GF-D8 (cell line): ENCODE results near the gene EXOC3L4.

Experiments
- DNase-seq: peaks from one replicate; lab custom pipeline; 2025; lab: John Stamatoyannopoulos, UW

The EXOC3L4 gene

DNA sequence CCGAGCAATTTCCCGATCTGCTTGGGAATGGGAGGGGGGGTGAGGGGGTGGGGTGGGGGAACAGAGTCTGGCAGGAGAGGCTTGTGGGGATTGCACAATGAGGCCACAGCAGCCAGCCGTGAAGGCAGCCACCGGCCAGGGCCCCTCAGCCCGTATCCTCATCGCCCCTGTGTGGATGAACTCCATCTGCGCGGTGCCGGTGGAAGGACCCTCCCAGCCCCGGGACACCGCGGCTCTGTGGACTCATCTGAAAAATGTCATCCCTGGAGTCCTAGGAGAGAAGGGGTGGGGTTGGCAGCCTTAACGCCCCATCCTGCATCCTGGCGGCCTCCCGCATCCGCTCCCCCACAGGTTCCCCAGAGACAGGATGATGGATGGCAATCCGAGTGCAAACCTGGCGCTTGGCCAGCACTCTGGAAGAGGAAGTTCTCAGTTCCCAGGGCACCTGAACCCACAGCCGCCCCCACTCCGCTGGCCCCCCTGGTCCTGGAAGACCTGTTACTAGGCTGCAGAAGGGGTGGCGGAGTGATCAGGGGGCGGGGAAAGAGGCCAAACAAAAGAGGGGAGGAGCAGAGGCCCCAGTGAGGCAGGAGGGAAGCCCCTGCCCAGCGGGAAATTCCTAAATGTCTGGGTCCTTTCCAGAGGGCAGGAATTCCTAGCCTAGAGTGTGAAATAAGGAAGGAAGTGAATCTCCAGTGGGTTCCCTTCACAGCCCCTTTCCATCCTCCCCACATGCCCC lies 27.5 kb downstream of the EXOC3L4 start:
- peak; percentile 76 for DNase-seq

DNA sequence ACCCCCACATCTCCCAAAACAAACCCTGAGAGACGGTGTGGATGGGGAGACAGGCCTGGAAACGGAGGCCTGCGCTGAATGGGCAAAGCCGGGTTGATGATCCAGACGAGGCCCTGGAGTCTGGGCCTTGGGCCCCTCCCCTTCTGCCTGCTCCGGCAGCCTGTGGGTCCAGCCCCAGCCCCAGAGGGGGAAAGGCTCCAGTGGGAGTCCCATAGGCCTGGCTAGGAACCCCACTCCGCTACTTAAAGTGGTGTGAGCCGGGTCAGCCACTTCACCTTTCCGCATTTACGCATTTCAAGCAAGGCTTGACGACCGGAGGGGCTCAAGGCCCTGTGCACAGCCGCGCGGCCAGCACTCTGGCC lies 28.0 kb downstream of the EXOC3L4 start:
- DNase-seq, result no peak

DNA sequence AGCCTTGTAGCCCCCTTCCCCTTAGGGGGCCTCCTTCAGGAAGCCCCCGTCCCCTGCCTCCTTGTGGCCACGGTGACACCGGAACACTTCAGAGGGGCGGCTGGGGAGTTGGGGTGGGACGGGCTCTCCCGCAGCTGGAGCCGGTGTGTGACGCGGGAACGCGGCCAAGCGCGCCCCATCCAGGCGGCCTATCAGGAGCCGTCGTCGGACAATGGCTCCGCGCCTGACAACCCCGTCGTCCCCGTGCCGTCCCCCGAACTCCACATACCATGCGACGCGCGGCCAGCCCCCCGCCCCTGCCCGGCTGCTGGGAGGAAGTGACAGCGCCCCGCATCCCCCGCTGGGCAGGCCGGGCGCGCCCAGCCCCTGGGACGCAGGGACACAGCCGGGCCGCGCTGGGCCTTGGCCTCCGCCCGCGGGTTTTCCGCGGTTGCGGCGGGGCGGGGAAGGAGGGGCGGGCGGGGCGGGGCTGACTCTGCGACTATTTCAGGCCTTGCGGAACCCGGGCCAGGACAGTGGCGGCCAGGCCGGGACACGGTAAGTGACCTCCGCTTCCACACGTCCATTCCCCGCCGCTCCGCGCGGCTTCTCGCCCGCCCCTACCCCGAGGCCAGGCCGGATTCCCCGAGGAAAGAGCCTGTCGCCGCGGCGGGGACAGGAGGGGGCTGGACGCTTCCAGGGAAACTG lies 28.6 kb downstream of the EXOC3L4 start, which contains the start of gene TNFAIP2:
TNFAIP2 (plus strand) TSS at position 515 of the 687 bp plus-strand sequence. CDS start 2,997 bp downstream, outside the sequence.
- DNase-seq, result no peak

DNA sequence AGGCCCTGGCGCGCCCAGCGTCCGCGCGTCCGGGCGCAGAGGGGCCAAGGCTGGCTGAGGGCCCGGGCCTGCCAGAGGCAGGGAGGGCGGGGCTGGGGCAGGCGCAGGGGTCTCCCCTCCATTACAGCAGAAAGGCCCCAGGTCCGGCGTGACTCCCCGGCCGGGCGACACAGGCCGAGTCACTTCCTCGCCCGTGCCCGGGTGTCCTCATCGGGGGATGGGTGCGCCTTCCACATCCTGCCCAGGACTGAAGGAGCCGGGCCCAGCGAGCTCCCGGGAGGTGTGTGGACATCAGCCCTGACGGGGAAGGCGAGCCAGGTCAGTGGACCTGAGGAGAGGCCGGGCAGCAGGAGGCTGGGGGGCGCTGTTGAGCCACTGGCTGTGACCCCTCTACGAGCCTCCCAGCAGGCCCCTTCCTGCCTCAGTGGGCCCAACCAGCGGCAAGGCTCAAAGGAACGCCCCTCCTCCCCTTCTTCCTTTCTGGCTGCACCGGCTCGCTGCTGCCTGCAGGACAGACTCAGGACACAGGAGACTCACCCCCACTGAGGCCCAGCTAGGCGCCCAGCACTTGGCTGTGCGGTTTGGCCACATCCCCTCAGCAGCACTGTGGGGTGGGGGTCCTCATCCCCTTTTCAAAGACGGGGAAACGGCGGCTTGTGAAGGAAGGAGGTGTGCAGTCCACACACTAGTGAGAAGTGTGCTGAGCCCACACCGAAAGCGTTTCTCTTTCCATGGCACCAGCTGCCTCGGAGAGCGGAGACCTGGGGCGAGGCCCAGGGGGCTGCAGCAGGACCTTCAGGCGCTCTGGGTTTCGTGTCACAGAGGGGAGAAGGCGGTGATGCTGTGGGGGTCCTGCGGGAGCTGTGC lies 29.3 kb downstream of the EXOC3L4 start:
- no peak for DNase-seq

DNA sequence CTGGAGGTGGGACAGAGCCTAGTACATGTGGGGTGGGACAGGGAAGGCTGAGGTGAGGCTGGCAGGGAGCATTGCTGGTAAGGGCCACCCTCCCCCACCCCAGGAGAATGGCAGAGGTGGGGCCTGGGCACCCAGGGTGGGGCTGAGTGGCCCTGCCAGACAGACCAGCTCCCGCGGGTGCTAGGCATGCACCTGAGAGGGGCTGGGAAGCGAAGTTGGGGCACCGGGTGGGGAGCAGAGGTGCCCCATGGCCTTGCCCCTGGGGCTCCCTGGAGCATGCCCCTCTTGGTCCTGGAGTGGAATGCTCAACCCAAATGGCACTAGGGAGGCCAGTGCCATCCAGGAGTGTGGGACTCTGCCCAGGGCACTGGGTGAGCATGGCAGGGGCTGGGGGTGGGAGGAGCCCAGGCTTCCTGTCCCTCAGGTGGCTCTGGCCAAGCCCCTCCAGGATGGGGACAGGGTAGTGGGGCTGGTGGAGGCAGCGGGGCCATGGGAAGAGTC lies 30.0 kb downstream of the EXOC3L4 start:
- DNase-seq, result no peak

DNA sequence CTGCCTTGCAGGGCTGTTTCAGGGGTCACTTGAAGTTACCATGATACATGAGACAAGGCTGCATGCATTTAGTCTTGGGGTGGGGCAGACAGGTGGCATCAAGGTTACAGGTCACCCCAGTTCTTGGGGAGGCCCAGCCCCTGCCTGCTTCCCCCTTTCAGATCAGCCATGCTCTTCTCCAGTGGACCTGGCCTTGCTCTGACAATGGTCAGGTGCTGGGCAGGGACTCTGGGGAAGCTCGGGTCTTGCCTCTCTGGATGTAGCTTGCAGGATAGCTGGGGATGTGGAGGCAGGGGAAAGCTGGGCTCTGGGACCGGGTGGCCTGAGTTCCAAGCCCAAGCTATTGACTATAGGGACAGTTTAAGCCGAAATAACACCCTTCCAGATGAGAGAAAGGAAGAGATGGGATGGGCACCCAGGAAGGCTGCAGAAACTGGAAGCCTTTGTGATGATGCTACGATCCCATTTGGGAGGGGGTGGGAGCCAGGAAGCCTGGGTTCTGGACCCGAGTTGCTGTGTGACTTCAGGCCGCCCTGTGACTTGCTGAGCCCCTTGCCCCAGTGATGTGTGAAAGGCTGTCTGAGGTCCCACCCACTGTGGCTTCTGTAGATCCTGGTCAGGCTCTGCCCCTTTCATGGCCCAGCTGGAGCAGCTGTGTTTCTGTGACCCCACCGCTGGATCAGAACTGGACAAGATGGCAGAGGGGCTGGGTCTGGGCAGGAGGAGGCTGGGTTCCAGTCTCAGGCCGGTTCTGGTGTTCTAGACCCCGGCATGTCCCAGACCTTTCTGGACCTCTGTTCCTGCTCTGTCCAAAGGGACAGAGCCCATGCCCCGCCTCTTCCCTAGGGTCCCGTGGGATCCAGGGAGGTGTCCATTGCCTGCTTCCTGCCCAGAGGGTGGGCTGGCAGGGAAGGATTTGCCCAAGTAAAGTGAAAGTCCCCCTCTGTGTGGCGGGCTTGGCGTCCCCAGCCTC lies 30.9 kb downstream of the EXOC3L4 start:
- no peak for DNase-seq

DNA sequence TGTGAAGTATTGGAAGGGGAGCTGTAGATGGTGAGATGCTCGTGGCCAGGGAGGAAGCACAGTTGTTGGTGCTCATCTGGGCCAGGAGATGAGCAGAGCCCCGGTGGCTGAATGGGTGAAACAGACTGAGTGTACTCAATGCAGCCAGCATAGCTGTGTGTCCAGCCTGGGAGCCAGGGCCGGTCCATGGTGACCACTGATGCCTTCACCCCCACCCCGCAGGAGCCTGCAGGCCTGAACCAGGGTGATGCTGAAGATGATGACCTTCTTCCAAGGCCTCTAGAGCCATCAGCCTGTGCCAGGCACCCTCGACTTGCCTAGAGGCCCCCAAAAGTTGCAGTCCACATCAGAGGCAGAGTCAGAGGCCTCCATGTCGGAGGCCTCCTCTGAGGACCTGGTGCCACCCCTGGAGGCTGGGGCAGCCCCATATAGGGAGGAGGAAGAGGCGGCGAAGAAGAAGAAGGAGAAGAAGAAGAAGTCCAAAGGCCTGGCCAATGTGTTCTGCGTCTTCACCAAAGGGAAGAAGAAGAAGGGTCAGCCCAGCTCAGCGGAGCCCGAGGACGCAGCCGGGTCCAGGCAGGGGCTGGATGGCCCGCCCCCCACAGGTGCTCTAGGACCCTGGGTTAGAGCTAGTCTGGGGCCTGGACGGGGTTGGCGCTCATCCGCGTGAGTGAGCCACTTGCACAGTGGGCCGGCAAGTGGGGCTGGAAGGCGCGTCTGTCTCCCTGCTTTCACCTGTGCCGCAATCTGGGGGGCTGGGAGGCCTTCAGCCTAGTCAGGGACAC lies 31.8 kb downstream of the EXOC3L4 start:
- no peak for DNase-seq

DNA sequence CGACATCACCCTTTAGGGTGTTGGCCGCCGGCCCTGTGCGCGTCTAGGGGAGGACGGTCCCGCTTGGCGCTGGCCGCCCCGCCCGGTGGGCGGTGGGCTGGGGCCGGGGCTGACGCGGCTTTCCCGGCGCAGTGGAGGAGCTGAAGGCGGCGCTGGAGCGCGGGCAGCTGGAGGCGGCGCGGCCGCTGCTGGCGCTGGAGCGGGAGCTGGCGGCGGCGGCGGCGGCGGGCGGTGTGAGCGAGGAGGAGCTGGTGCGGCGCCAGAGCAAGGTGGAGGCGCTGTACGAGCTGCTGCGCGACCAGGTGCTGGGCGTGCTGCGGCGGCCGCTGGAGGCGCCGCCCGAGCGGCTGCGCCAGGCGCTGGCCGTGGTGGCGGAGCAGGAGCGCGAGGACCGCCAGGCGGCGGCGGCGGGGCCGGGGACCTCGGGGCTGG lies 32.4 kb downstream of the EXOC3L4 start:
- no peak for DNase-seq

DNA sequence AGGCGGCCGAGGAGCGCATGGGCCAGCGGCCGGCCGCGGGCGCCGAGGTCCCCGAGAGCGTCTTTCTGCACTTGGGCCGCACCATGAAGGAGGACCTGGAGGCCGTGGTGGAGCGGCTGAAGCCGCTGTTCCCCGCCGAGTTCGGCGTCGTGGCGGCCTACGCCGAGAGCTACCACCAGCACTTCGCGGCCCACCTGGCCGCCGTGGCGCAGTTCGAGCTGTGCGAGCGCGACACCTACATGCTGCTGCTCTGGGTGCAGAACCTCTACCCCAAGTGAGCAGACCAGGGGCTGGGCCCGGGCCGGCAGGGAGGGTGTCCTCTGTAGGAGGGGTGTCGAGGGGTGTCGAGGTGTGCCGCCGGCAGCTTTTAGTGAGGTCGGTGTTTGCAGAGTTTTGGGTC lies 32.8 kb downstream of the EXOC3L4 start:
- no peak for DNase-seq

DNA sequence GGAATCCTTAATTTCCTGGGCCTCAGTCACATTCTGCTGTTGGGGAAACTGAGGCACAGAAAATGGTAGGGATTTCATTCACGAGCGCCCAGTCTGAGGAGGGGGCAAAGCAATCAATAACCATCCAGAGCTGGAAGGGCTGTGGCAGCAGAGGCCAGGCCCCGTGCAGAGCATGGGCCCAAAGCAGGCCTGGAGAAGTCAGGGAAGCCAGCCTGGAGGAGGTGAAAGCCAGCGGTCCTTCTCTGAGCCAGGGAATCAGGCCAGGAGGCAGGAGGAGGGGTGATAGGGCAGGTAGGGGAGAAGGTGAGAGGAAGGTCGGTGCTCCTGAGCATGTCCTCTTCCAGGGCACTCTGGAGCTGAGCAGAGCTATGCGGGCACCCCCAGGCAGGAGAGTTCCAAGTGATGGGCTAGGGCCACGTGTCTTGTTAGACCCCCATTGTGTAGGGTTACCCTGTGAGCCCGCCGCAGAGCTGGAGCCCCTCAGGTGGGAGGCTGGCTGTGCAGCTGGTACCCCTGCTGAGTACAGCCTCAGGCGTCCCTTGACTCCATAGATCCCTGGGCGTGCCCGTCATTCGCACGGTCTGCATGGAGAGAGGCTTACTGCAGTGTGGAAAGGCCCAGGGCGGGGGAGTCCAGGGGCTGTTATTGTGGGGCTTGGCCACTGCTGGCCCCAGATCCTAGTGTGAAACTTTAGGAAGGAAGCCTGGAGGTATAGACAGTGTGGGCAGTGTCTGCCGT lies 33.5 kb downstream of the EXOC3L4 start:
- DNase-seq, result no peak

DNA sequence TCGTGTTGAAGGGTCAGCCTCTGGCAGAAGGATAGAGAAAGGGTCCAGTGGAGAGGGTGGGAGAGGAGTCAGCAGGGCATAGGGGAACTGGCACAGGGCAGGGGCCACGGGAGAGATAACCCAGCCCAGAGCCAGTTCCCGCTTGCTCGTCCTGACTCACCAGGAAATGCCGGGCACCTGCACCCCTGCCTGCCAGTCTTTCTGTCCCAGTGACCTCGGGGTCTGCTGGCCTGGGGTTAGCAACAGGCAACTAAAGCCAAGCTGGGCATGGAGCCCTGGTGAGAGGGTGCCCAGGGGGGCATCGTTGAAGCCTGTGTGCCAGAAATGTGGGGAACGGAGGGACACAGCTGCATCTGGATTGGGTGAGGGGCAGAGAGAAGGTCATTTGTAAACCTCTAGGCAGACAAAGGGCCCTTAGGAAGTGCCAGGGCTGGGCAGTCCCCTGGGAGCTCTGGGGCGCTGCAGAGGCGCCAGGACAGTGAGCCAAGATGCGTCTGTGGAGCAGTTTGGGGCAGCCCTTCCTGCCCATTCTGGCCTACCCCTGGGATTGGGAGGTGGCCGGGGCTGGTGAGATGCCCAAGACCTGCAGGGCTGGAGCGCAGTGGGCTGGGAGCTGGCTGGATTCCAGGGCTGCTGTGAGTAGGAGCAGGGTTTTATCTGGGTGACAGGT lies 34.2 kb downstream of the EXOC3L4 start:
- DNase-seq, result no peak

DNA sequence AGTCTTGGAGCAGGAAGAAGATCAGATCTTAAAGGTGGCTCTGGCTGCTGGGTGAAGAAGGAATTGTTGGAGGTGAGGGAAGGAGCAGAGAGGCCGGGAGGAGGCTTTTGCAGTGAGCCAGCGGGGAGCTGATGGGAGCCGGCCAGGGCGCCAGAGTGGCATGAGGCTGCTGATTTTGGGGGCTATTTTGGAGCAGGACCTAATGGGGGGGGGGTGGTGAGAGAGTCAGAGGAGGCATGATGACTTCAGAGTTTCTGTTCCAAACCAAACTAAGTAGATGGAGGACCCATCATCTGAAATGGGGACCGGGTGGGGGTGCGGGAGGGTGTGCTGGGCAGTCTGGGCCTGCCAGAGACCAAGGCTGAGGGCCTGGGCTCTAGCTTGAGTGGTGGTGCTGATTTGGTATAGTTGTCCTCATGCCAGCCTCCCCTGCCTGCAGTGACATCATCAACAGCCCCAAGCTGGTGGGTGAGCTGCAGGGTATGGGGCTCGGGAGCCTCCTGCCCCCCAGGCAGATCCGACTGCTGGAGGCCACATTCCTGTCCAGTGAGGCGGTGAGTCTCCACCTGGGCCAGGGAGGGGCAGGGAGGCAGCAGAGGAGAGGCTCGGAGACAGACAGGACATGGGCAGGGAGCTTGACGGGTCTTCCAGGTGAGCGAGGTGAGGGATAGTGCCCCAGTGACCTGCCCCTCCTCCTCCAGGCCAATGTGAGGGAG lies 34.9 kb downstream of the EXOC3L4 start:
- DNase-seq, result no peak

DNA sequence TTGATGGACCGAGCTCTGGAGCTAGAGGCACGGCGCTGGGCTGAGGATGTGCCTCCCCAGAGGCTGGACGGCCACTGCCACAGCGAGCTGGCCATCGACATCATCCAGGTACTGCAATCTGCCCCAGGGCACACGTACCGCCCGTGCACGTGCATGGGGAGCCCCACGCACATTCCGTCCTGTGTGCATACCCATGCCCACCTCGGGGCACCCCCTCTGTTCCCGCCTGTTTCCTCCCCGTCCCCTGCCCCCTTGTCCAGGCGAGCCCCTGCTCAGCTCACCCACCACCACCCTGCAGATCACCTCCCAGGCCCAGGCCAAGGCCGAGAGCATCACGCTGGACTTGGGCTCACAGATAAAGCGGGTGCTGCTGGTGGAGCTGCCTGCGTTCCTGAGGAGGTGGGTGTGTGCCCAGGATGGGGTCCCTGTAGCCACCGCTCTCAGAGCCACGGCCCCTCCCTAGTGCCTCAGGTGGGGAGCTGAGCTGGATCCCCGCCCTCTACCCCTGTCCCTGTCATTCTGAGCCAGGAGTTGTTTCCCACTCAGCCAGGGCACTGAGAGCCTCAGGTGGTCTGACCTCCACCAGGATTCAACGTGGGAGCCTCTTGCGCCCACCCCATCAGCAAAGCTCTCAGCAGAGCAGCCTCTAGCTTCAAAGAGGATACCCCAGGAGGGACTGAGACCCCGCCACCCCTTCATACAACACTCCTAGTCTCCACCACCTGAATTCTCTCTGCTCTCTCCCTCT lies 35.7 kb downstream of the EXOC3L4 start:
- DNase-seq, result no peak

DNA sequence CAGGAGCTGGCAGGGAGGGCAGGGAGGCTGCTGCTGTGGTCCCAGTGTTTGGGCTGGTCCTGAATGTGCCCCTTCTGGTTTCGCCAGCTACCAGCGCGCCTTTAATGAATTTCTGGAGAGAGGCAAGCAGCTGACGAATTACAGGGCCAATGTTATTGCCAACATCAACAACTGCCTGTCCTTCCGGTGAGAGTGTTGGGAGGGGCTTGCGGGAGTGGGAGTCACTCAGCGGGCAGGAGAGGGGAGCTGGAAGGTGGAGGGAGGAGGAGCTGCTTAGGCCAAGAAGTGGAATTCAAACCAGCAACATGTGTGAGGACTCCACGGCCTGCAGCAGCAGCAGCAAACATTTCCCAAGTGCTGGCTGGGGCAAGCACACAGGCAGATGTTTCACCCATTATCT lies 36.4 kb downstream of the EXOC3L4 start:
- no peak for DNase-seq

DNA sequence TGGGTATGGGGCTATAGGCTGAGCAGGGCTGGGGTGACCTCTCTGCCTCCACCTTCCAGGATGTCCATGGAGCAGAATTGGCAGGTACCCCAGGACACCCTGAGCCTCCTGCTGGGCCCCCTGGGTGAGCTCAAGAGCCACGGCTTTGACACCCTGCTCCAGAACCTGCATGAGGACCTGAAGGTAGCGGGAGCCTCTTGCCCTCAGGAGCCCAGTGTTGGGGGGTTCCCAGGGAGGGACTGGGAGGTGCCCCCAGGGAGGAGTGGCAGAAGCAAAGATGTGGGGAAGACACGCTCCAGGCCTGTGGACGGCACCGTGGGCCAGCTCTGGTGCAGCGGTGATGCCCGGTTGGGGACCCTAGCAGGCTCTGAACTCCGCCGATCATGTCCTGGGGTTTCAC lies 37.1 kb downstream of the EXOC3L4 start:
- DNase-seq, result no peak

DNA sequence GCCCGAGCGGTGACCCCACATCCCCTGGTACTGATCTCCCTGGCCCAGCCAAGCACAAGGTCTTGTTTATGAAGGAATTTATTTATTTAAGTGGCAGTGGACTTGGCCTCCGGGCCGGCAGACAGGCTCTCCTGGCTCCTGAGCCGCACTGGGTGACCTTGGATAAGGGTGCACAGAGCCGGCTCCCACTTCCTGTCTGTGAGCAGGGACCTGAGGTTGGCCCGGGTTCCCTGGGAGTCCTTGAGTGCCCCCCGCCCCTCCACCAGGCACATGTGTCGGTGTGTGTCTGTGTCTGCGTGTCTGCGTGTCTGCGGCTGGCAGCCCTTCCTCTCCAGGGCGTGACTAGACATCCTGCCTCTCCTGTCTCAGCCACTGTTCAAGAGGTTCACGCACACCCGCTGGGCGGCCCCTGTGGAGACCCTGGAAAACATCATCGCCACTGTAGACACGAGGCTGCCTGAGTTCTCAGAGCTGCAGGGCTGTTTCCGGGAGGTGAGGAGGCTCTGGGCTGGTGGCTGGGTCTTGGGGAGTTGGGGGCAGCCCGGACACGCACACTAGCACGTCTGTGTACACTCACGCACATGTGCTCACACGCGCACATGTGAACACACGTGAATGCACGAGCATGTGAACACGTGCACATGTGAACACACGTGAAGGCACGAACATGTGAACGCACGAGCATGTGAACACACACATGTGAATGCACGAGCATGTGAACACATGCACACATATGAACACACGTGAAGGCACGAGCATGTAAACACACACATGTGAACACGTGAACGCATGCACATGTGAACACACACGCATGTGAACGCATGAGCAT lies 38.1 kb downstream of the EXOC3L4 start:
- no peak for DNase-seq
